GM12801 (cell line): Measurements from ENCODE around the gene RIN1.

Experiments
- TF ChIP-seq, protein P1 (sequence below): IDR thresholded peaks from one replicate; pipeline ENCODE4 v1.5.1; 2011; ENCODE audit warnings: control low read depth; ENCODE audit not compliant: insufficient read length; ENCODE audit errors: extremely low read depth

The RIN1 gene

DNA sequence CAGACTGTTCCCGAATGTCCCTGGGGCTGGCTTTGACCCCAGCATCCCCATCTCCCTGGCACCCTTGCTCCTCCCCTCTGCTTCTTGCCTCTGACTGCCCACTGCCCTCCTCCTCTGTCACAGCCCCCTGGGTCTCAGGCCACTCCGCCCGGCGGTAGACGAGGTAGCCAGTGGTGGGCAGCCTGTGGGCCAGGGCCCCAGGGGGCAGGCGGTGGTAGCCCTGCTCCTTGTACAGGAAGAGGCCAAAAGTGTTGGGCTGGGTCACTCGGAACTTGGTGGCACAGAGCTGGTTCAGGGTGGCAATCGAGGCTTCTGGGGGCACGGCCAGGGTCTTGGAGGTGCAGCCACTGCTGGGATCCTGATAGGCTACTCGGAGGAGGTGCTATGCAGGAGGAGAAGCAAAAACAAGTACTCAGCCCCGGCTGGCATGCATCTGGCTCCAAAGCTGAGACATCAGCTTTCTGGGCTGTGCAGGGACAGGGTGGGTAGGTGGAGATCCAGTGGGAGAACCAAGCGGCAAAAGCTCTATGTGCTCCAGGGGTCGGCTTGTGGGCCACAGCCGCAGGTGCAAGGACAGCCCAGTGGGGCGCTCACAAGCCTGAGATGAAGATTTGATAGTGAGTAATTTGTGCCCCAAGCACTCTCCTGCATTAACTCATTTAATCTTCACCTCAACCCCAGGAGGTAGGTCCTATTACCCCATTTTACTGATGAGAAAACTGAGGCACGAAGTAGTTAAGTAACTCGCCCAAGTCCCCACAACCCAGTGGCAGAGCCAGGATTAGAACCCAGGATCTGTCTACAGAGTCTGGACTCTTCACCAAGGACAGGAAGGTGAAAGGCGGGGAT, 3.6 kb downstream of the RIN1 start:
- TF ChIP-seq, protein P1, sequence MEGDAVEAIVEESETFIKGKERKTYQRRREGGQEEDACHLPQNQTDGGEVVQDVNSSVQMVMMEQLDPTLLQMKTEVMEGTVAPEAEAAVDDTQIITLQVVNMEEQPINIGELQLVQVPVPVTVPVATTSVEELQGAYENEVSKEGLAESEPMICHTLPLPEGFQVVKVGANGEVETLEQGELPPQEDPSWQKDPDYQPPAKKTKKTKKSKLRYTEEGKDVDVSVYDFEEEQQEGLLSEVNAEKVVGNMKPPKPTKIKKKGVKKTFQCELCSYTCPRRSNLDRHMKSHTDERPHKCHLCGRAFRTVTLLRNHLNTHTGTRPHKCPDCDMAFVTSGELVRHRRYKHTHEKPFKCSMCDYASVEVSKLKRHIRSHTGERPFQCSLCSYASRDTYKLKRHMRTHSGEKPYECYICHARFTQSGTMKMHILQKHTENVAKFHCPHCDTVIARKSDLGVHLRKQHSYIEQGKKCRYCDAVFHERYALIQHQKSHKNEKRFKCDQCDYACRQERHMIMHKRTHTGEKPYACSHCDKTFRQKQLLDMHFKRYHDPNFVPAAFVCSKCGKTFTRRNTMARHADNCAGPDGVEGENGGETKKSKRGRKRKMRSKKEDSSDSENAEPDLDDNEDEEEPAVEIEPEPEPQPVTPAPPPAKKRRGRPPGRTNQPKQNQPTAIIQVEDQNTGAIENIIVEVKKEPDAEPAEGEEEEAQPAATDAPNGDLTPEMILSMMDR: no peak

DNA sequence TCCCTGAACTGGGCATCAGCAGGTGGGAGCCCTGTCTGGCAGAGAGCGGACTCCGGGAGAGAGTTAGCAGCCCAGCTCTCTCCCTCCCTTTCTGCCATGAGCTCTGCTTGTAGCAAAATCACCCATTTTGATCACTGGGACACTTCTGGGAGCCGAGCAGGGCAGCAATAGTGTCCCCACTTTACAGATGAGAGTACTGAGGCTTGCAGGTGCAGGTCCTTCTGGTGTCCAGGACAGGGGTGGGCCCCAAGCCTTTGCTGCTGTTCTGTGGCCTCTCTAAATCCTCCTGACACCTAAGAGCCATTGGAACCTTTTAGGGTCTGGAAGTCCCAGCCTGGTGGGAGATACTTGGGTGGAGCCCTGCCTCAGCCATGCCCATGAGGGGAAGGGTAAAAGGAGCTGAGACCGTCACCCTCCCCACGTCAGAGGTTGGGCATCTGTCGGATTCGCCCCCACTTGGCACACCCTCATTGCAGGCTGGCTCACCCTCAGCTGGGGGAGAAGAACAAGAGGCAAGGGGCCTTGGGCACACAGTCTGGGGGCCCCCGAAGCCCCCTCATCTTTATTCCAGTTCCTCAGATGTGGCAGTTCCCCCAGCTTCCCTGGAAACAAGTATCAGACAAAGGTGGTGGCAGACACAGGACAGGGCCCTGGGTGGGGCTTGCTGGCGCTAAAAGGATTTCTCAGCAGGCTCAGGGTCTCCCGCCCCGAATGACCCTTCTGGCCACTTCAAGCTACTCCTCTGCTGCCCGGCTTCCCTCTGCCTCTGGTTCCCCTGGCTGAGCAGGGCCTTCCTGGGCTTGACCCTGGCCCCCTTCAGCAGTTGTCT, 4.5 kb downstream of the RIN1 start:
- TF ChIP-seq, protein P1: no peak

DNA sequence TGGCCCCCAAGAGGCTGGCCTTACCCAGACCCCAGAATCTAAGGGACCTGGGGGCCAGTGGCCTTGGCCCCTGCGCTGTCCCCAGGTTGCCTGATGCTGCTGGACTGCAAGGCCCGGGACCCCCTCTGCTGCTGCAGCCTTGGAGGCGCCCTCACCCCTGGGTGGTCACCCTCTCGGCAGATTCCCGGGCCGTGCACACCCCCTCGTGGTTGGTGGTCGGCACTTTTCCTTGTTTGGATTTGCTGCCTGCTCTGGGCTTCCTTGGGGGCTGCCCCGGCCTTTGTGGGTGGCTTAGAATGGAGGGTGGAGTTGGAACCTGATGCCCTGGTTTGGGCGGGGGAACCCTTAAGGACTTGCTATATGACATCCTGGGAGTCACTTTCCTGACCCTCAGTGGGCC, 5.3 kb downstream of the RIN1 start:
- TF ChIP-seq, protein P1: no peak

DNA sequence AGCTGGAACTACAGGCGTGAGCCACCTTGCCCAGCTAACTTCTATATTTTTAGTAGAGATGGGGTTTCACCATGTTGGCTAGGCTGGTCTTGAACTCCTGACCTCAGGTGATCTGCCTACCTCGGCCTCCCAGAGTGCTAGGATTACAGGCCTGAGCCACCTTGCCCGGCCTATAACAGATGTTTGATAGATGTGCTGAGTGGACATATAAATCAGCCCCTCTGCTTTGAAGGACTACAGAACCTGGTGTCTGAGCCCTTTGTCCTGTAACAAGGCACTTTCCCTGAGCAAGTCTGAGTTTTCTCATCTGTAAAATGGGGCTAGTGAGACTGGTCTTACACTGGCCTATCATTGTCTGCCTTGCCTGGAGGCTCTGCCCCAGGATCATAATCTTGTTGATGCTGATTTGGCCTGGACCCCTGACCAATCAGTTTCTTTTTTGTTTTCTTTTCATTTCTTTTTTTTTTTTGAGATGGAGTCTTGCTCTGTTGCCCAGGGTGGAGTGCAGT, 7.0 kb downstream of the RIN1 start:
- TF ChIP-seq, protein P1: no peak

DNA sequence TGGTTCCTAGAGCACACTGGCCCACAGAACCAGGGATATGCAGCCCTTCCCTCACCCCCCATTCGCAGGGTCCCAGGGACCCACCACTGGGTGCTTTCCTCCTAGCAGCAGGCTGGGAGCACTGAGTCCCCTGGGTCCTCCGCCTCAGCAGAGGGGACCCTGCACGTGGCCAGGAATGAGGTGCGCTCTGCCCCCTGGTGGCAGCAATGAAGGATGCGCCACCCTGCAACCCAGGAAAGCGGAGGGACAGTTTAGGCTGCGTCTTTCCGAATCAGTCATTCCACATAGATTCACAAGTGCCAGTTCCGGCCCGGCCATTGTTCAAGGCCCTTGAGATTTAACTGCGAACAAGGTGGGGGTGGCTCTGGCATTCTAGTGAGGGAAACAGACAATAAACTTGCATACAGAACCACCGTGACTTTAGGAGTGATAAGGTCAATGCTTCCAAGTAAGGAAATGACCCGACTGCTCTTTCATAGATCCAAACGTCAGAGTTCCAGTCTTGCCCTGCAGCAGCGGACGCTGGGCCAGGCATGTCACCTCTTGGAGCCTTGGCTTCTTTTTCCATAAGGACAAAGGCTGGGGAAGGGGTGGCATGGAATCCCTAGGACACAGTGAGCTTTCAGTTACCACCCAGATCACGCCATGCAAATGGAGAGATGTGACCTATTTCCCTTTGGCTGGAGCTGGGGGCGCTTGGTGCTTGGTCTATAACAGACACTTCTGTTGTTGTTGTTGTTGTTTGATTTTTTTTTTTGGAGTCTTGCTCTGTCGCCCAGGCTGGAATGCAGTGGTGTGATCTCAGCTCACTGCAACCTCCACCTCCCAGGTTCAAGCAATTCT, 7.7 kb downstream of the RIN1 start:
- TF ChIP-seq, protein P1: no peak

DNA sequence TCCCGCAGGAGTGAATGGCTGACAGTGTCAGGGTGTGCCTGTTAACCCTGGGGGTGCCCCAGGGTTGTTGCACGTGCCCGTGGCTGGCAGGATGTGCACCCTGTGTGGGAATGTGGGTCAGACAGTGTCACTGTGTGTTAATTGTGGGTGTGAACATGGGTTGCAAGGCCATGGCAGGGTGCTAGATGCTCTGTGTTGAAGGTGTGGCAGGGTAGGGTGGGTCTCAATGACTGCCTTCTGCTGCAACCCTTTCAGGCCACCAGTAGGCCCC, 8.3 kb downstream of the RIN1 start:
- TF ChIP-seq, protein P1: no peak
